Measurements from ENCODE around the gene KIRREL3. TPM values are rescaled to one million over a fixed set of nuclear protein-coding genes. Genes with fewer than 3 reads are reported as not detected.

KIRREL3 gene
- total and polyA plus RNA-seq, 2 of the 8 experiments (the other 6 are each of a cell fraction or from before 2014, with no cell fraction given) = 0.29 to 0.32 TPM

DNA sequence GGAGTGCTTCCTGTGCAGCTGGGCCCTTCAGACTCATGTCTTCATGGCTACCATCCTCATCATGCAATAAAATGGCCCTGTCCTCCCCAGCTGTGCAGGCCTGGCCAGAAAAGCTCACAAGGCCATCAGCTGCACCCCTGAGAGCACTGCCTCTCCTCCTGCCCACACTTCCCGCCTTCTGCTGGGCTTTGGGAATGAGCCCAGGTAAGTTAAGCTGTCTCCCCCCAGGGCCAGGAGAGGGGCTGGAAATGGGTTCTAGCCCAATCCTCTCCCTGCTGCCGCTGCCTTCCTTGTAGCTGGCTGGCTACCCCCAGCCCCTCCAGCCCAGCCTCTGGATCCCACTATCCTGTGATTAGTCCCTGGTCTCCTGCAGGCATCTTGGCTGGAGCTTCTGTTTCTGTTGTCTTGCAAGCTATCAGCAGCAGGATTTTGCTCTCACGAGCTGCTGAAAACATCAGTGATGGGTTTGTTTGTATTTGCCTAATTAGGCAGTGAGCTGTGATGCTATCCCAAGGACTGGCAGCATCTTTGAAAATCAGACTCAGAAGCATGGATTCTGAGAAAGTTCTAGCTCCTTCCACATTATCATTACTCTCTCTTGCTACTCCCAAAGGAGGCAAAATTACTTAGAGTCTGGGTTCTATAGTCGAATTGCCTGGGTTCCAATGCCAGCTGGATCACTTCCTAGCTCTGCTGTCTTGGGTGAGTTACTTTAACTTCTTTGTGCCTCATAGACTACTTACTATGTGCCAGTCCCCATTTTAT is 476.9 kb downstream of the KIRREL3 start:
- POLR2A ChIA-PET (ENCODE audit: partially characterized antibody) = no interaction called here

More for the DNA sequence above, 476.9 kb downstream of the KIRREL3 start:
- no peak overlapping the region for H4K91ac ChIP-seq (replicated peaks; ENCODE audit: insufficient read length, low read length)
- WGBS, 2 experiments (ENCODE audit: extremely low coverage in 1 of 2, insufficient coverage in 1 of 2, insufficient read length in 1 of 2, insufficient replicate concordance in 2 of 2, low coverage in 1 of 2, low lambda C conversion rate in 2 of 2, missing lambda C conversion rate in 1 of 2) = 77% methylated on average over 4 of the region's 4 CpGs; no CpG with 5 or more reads in 1 of the 2 experiments
- H3K23me2 ChIP-seq (ENCODE audit: low read depth, low read length) = no peaks in the 10 kb centered on the region; the same call in 1 of the 2 replicates
- H3K36me3 ChIP-seq (ENCODE audit: control insufficient read depth in 2 of 4, insufficient read depth in 4 of 4, low read length in 3 of 4) = no peaks in the 10 kb centered on the region
- no peak overlapping the region for H2BK20ac ChIP-seq (ENCODE audit: low read length)
- no peak overlapping the region for H4K8ac ChIP-seq (ENCODE audit: extremely low read depth, insufficient read depth, low read length)
- DNase-seq (ENCODE audit: low read depth in 1 of 2, low spot score in 2 of 2) = no peak
- H3K9me3 ChIP-seq (ENCODE audit: insufficient read depth in 2 of 2, low read depth in 1 of 2, low read length in 1 of 2) = no peaks in the 10 kb centered on the region
- H3K4ac ChIP-seq (replicated peaks; ENCODE audit: insufficient read length, low read depth, low read length) = no peak overlapping the region
- H2BK12ac ChIP-seq (ENCODE audit: low read depth, low read length) = no peak overlapping the region
- H3K14ac ChIP-seq (ENCODE audit: insufficient read length) = no peak overlapping the region
- no peaks in the 10 kb centered on the region for H3K79me2 ChIP-seq (ENCODE audit: control insufficient read depth in 1 of 2, insufficient read depth in 2 of 2, low read length in 2 of 2)
- FAIRE-seq = no peak
- H2BK120ac ChIP-seq (replicated peaks; ENCODE audit: low read depth, low read length) = no peak overlapping the region
- H2AK5ac ChIP-seq (ENCODE audit: low read depth, low read length) = no peak overlapping the region
- no peak overlapping the region for H3K4me2 ChIP-seq (ENCODE audit: insufficient read depth in 1 of 2, low read depth in 2 of 2, low read length in 2 of 2)
- H3K79me1 ChIP-seq (ENCODE audit: low read depth, low read length) = no peaks in the 10 kb centered on the region
- no peak overlapping the region for H3K27ac ChIP-seq (ENCODE audit: low read depth, low read length)
- H2BK15ac ChIP-seq (ENCODE audit: low read length) = no peak overlapping the region
- H3K4me3 ChIP-seq (ENCODE audit: extremely low read depth in 1 of 4, insufficient read depth in 2 of 4, low read depth in 3 of 4, low read length in 4 of 4) = no peak overlapping the region
- CTCF ChIA-PET (ENCODE audit: partially characterized antibody) = interaction anchor here (1.0 to 2.2 kb wide), 4 partner anchors 9 to 67 kb away, joined by 3 to 9 read pairs (median 3); no protein-coding TSS in a partner anchor
- H3K18ac ChIP-seq (ENCODE audit: extremely low read depth, low read length) = no peak overlapping the region
- no peak overlapping the region for H2AFZ ChIP-seq (ENCODE audit: low read length)
- no peak overlapping the region for H3K9ac ChIP-seq (replicated peaks in 1 of 4; ENCODE audit: extremely low read depth in 1 of 4, low read depth in 3 of 4, low read length in 3 of 4)
- no peak overlapping the region for H3K56ac ChIP-seq (replicated peaks; ENCODE audit: insufficient read length, low read depth, low read length)
- H3K27me3 ChIP-seq (replicated peaks in 1 of 4; ENCODE audit: control insufficient read depth in 3 of 4, extremely low read depth in 1 of 4, insufficient read depth in 3 of 4, low read length in 3 of 4) = no peaks in the 10 kb centered on the region
- no peaks in the 10 kb centered on the region for H4K20me1 ChIP-seq (replicated peaks in 1 of 2; ENCODE audit: control insufficient read depth in 1 of 2, insufficient read depth in 2 of 2, low read length in 2 of 2)
- H3K23ac ChIP-seq (ENCODE audit: insufficient read length) = no peak overlapping the region
- H2BK5ac ChIP-seq (ENCODE audit: low read depth, low read length) = no peak overlapping the region
- no peaks in the 10 kb centered on the region; a peak in 1 of 7 replicates for H3K4me1 ChIP-seq (replicated peaks in 1 of 4; ENCODE audit: control insufficient read depth in 3 of 4, insufficient read depth in 4 of 4, low read length in 3 of 4)
- no peak overlapping the region for H4K5ac ChIP-seq (ENCODE audit: insufficient read length, low read depth, low read length)

All from H1 (cell line).